ENCODE results near the gene HYI. TPM values are rescaled to one million over a fixed set of nuclear protein-coding genes. Genes with fewer than 3 reads are reported as not detected.
"Not testable (repeated sequence)": the region's sequence is repeated elsewhere in the genome, so short reads cannot be mapped to it uniquely, and the experiment has no call there.

Gene HYI
- total RNA-seq, 1 donor from 2014 or later = 27.3 TPM

- DNase-seq (ENCODE audit: low spot score in 2 of 2) (no peak), FAIRE-seq (no peak)
Measured at GRCh38 chr1:43465505-43466067, 11.9 kb upstream of the HYI start.

DNA sequence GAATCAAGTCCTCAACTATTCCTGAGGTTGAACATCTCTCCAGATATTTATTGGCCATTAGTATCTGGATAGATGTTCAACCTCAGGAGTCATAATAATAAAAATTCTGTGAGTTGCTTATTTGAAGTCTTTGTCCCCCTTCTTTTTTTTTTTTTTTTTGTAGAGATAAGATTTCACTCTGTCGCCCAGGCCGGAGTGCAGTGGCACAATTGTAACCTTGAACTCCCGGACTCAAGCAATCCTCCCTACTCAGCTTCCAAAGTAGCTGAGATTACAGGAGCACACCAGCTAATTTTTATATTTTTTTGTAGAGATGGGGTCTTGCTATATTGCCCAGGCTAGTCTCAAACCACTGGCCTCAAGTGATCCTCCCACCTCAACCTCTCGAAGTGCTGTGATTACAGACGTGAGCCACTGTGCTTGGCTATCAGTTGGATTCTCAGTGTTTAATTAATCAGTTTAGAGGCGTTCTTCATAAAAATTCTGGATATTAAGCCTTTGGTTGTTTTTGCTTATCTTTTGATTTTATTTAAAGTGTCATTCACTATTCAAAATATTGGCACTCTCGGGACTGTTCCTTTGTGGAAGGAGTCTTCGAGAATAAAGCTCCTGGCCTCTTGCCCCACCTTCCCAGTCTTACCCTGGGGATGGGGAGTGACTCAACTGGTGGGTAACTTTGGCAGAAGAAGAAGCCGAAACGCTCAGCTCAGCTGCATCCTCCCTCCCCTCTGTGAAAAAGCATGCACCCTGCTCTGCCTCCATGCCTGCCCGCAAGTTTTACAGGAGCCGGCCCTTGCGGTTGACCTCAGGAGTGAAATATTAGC lies 11.2 kb upstream of the HYI start:
- no peak for FAIRE-seq
- no peak for DNase-seq (ENCODE audit: low spot score in 2 of 2)

GRCh38 chr1:43463479-43463878 lies 9.7 kb upstream of the HYI start:
- FAIRE-seq (no peak), DNase-seq (ENCODE audit: low spot score in 2 of 2) (no peak)

DNA sequence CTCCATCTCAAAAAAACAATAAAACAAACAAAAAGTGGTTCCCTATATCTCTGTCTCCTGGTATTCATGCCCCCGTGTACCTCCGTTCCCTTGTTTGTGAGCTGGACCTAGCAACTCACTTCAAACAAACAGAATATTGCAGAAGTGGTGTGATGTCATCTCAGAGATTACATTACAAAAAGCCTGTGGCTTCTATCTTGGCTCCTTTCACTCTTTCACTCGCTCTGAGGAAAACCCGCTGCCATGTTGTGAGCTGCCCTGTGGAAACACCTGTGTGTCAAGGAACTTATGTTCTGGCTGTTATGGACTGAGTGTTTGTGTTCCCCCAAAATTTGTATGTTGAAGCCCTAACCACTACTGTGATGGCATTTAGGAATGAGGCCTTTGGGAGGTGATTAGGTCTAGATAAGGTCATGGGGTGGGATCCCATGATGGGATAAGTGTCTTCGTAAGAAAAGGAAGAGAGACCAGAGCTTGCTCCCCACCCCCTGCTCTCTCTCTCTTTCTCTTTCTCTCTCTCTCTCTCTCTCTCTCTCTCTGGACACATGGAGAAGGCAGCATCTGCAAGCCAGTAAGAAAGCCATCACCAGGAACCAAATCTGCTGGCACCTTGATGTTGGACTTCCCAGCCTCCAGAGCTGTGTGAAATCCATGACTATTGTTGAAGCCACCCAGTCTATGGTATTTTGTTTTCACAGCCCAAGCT lies 7.4 kb upstream of the HYI start:
- FAIRE-seq (no peak), DNase-seq (ENCODE audit: low spot score in 2 of 2) (no peak)

DNA sequence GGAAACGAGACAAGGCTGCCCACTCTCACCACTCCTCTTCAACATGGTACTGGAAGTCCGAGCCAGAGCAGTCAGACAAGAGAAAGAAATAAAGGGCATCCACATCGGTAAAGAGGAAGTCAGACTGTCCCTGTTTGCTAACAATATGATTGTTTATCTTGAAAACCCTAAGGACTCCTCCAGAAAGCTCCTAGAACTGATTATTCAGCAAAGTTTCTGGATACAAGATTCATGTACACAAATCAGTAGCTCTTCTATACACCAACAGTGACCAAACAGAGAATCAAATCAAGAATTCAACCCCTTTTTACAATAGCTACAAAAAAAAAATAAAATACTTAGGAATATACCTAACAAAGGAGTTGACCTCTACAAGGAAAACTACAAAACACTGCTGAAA lies 4.6 kb upstream of the HYI start:
- DNase-seq (ENCODE audit: low spot score in 2 of 2); FAIRE-seq: not testable (repeated sequence)

- FAIRE-seq (no peak), DNase-seq (ENCODE audit: low spot score in 2 of 2) (no peak)
Measured at GRCh38 chr1:43455213-43455889, 1.6 kb upstream of the HYI start.

DNA sequence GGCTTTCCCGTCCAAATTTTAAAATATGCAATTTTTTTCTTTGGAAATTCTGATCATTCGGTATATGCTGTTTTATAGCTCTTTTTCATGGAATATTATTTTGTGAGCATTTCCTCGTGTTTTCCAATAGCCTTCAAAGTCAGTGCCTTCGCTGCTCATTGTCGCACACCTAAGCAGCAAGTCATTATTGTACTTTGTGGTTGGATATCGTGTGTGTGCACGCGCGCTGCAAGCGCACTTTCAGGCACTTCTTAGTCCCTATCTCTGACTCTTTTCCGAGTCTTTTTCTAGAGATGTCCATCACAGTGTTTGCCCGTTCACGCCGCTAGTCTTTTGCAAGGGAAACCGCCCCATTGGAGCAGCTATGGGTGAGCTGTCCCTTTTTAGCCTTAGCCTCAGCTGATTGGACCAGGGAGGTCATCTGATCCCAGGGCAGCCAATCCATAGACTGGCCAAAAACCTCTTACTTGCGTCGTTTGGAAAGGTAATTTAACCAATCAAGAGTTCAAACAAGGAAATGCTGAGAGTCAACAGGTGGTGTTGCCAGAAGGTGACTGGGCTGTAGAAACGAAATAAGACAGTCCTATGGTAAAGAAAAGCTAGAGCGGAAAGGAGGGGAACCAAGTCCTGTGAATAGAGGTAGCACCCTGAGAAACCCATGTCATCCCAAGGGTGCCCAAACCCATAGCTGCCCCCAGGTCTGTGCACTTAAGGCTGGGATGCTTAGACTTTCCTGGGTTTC lies 710 bp upstream of the HYI start:
- peak; percentile 68 to 75 for DNase-seq (ENCODE audit: low spot score in 2 of 2)
- no peak for FAIRE-seq

- FAIRE-seq (no peak), DNase-seq (ENCODE audit: low spot score in 2 of 2) (no peak)
Measured at GRCh38 chr1:43452789-43453441, 816 bp downstream of the HYI start.

GRCh38 chr1:43451701-43452532 lies 1.8 kb downstream of the HYI start:
- no peak for DNase-seq (ENCODE audit: low spot score in 2 of 2)
- FAIRE-seq = no peak

DNA sequence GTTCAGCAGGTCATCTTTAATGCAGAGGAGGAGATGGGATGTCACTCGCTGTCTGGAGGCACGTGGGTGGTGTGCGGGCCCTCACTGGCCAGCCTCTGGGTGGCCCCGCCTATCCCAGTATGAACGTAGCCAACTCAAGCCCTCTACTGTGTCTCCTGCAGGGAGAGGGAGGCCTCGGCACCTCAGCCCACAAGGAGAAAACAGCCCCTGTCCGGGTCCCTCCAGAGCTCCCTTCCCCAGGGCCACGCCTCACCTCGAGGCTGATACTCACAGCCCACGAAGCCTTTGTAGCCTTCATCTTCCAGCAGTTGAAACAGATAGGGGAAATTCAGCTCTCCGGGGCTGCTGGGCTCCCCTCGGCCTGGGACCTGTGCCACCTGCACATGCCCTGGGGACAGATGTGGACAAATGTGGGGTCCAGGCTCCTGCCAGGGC lies 2.6 kb downstream of the HYI start:
- DNase-seq (ENCODE audit: low spot score in 2 of 2) = no peak
- FAIRE-seq = no peak

GRCh38 chr1:43450251-43450941 lies 3.3 kb downstream of the HYI start:
- FAIRE-seq = no peak
- no peak for DNase-seq (ENCODE audit: low spot score in 2 of 2)

GRCh38 chr1:43449708-43450069 lies 4.0 kb downstream of the HYI start:
- FAIRE-seq (no peak), DNase-seq (ENCODE audit: low spot score in 2 of 2) (no peak)

DNA sequence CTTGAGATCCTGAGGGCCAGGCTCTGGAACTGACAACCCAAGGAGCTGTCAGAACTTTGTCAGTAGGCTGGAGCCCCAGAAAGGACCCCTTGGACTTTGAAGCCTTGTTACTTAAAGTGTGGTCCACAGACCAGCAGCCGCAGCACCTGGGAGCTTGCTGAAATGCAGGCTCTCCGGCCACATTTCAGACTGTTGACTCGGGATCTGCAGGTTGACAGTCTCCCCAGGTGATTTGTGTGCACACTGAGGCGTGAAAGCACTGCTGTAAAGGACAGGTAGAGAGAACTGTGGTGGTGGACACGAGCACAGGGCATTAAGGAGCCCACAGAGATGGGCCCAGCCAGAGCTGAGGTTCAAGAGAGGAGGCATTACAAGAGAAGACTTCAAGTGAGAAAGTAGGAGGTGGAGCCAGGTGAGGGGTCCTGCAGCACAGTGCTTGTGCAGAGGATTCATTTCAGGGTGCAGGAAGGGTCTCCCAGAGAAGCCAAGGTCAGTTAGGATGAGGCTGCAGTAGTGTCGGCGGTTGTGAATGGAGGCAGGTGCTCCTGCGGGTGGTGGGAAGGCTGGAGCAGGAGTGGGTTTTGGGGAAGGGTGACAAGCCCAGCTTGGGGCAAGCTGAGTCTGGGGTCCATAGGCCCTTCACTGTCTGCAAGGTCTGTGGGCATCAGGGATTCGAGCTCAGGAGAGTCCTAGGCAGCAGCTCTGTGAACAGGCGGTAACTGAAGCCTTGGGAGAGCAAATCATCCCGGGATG lies 4.6 kb downstream of the HYI start:
- DNase-seq (ENCODE audit: low spot score in 2 of 2) = no peak
- FAIRE-seq = no peak

GRCh38 chr1:43447891-43448708 lies 5.6 kb downstream of the HYI start:
- DNase-seq (ENCODE audit: low spot score in 2 of 2) (no peak), FAIRE-seq (no peak)

- DNase-seq (ENCODE audit: low spot score in 2 of 2) = no peak
Measured at GRCh38 chr1:43446881-43447835, 6.6 kb downstream of the HYI start.

DNA sequence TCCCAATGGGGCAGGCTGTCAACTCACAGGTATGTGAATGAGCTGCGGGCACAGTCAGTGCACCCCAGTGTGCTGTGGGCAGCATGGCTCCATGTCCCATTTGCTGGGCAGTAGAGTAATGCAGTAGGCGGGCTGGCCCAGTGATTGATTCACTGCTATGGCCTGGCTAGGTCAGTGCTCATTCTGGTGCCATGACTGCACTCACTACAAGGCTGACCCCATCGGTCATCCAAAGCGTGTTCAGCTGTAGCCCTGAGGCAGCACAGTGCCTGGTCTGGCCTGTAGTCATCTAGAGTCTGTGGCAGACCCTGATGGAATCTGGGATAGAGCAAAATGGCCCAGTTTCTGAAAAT lies 7.4 kb downstream of the HYI start:
- DNase-seq (ENCODE audit: low spot score in 2 of 2) = no peak
- FAIRE-seq = no peak

More at GRCh38 chr1:43446881-43447835, 6.6 kb downstream of the HYI start:
- FAIRE-seq = no peak
